A549 treated with Mapracorat at 1 μM for 4 hours (cell line): ENCODE measurements around the gene REV3L. TPM values are rescaled to one million over a fixed set of nuclear protein-coding genes. Genes with fewer than 3 reads are reported as not detected.

Experiments
- total RNA-seq: library from RNA; stranded (reverse); fragments of 200-300 nt; extraction: Qiagen RNA extraction; gene quantifications from 5 replicates; pipeline ENCODE4 v1.2.3, GENCODE V29; 2022

The REV3L gene, protein sequence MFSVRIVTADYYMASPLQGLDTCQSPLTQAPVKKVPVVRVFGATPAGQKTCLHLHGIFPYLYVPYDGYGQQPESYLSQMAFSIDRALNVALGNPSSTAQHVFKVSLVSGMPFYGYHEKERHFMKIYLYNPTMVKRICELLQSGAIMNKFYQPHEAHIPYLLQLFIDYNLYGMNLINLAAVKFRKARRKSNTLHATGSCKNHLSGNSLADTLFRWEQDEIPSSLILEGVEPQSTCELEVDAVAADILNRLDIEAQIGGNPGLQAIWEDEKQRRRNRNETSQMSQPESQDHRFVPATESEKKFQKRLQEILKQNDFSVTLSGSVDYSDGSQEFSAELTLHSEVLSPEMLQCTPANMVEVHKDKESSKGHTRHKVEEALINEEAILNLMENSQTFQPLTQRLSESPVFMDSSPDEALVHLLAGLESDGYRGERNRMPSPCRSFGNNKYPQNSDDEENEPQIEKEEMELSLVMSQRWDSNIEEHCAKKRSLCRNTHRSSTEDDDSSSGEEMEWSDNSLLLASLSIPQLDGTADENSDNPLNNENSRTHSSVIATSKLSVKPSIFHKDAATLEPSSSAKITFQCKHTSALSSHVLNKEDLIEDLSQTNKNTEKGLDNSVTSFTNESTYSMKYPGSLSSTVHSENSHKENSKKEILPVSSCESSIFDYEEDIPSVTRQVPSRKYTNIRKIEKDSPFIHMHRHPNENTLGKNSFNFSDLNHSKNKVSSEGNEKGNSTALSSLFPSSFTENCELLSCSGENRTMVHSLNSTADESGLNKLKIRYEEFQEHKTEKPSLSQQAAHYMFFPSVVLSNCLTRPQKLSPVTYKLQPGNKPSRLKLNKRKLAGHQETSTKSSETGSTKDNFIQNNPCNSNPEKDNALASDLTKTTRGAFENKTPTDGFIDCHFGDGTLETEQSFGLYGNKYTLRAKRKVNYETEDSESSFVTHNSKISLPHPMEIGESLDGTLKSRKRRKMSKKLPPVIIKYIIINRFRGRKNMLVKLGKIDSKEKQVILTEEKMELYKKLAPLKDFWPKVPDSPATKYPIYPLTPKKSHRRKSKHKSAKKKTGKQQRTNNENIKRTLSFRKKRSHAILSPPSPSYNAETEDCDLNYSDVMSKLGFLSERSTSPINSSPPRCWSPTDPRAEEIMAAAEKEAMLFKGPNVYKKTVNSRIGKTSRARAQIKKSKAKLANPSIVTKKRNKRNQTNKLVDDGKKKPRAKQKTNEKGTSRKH (N-terminal part only)
- total RNA-seq = 5.8 to 8.6 TPM (median 6.8 TPM) in 5 replicates

GRCh38 chr6:111482959-111483735 lies at the start of gene REV3L:
TSS of gene REV3L (minus strand) at chr6:111483218. CDS start at chr6:111482888, 330 bp downstream.

Other genes with a start within 250 kb of the REV3L start
- 13.0 to 16.3 TPM (median 15.1 TPM) in 5 replicates for gene TRAF3IP2, start 122.7 kb upstream of the REV3L start, total RNA-seq